CD1c-positive myeloid dendritic cell (primary cell): Measurements from ENCODE around the gene PPFIBP1.
"Not testable (repeated sequence)": the region's sequence is repeated elsewhere in the genome, so short reads cannot be mapped to it uniquely, and the experiment has no call there.

ENCODE experiments used
- DNase-seq: peaks from one replicate; pipeline ENCODE4 v3.0.0-alpha.2; 2016; ENCODE audit errors: extremely low spot score

Gene PPFIBP1

DNA sequence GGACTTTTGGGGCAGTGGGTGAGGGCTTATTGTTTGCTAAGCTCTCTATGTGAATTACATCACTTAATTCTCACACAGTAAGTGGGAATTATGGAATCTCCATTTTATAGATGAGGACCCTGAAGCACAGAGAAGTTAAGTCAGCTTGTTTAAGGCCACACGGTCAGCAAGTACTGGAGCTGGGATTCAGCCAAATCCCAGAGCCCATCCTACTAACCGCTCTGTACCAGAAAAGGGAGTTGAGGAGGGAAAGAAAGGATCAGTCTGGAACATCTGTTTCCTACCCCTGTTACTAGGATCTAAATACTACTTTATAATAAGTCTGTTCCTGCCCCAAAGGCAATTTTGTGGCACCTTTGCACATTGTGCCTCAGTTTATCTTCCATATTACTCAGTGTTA is 42.6 kb downstream of the PPFIBP1 start:
- no peak for DNase-seq

DNA sequence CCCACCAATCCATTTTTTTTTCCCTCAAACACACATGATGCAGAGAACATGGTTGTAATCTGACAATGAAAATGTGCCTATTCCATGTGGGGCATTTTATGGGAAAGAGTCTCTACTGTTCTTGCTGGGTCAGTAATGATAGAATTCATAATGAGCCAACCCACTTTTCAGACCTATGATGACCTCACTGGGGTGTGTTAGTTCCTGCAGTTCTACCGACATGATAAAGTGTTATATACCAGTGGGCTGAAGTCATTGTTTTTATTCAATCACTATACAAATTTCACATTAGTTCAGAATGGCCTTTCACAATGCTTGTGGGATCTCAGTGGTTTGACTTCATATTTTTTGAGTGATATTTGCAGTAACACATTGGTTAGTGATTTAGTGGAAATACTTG is 47.5 kb downstream of the PPFIBP1 start:
- DNase-seq: no peak

DNA sequence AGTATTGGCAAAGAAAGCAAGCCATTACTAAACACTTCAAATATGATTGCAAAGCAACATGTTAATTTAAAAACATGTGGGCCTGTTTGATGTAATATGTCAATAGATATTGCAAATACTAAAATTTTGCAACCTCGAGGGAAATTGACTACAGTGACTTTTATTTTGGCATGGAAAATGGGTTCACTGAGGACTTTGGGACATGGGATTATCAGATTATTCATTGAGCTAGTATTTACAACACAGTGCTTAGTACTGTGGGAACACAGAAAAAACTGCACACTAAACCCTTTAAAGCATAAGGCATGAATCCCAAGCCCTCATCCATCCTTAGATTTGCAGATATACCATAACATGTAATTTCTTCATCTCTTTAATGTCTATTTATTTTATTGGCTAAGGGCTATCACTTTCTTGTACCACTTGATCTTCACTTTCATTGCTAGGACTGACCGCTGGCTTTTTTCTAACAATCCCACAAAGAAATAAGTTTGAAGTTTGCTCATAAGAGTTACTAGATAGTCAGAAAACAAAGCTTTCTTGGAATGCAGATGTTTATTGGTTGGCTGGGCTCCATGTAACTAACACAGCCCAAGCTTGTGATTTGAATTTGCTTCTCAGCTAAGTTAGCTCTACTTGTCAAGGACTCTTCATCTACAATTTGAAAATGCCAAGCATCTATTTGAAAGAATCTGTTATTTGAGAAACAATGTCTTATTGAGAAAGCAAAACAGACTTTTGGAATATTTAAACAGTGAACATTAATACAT is 48.7 kb downstream of the PPFIBP1 start:
- DNase-seq: no peak

DNA sequence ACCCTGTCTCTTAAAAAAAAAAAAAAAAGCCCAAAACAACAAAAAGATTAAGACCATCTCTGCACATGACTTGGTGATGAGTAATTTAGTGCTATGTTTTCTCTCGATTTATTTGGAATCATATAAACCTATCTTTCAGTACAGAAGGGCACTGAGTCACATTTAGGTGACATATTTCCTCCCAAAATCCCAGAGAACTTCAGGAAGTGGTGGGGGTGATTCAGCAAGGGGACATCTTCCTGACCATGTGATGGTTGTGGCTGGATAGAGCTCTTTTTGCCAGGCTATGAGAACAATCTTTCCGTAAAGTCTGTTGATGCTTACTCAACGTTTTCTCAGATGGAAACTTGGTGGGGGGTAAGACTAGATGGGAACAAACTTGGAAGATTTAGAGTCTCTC is 50.0 kb downstream of the PPFIBP1 start:
- DNase-seq: no peak

DNA sequence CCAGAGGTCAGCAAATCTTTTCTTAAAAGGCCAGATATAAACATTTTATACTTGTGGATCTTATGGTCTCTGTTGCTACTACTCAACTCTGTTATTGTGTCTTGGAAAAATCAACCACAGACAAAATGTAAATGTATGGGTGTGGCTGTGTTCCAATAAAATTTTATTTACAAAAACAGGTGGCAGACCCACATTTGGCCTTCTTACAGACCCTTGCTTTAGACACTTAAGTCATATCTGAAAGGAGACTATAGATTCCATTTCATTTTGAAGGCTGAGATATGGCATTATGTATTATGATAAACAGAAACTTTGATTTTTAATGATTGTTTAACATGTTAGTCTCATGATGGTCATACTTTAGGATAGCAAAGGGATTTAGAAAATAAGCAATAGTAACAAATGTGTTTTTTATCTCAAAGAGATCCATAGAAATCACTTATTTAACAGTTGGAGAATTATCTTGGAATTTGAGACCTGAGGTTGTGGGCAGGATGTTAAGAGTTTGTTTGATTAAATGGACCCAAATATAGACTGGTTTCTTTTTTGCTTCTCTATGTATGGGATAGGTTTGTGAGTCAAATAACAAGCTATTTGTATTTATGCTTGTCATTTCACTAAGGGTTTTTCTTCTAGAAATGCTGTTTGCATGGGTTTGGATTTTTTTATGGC is 51.2 kb downstream of the PPFIBP1 start:
- DNase-seq: no peak

DNA sequence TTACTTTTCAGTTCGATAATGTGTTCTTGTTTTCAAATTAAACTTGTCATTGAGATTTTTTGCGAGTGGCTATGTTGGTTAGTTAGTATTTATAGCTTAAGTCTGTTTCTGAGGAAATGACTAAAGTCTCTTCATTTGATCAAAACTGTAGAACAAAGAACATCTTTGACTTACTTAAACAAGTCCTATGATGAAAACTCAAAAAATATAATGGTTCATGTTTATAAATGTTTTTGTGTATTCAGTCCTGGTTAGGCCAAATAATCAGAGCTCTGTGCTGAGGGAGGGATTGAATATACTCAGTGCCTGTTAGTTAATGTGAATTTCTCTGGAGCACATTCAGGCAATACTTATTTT is 51.7 kb downstream of the PPFIBP1 start:
- no peak for DNase-seq

DNA sequence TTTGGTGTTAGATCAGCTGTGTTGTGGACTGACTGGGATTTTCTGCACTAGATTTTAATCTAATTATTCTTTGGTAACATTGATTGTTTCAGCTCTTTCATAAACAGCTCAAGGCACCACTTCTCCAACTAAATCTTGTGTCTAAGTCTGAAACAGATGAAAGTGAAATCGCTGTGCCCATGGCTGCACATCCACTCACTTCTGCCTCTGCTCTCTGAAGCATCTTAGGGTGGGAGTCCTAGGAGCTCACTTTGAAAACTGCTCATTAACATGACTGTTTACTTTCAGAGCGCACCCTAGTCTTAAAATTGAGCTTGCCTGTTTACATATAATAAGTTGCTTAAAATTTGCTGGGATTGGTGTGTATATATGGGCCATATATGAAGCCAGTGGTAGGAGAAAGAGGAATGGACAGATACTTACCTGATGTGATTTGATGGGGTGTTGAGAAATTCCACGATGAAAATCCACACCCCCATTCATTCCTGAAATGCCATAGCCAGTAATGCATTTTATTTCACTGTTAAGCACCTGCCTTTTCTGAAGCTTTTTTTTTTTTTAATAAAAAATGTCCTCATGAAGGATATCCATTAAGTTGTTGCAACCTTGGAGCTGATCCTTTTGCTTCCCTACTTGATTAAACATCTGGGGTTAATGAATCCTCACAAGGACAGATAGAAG is 52.8 kb downstream of the PPFIBP1 start:
- no peak for DNase-seq

DNA sequence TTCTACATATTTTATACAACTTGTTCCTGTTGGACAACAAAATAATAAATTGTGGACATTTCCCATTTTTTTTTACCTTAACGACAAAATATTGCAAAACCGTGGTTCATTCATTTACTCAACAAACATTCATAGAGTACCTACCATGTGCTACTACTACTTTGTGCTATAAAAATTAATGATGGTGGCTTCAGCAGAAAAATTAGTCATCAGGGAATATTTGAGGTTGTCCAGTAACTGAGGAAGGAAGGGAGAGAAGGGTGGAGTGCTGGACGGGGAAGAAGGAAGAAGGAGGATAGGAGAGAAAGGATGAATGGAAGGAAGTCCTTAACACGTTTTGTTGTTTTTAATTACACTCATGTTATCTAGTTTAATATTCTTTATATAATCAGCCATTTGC is 53.7 kb downstream of the PPFIBP1 start:
- no peak for DNase-seq

DNA sequence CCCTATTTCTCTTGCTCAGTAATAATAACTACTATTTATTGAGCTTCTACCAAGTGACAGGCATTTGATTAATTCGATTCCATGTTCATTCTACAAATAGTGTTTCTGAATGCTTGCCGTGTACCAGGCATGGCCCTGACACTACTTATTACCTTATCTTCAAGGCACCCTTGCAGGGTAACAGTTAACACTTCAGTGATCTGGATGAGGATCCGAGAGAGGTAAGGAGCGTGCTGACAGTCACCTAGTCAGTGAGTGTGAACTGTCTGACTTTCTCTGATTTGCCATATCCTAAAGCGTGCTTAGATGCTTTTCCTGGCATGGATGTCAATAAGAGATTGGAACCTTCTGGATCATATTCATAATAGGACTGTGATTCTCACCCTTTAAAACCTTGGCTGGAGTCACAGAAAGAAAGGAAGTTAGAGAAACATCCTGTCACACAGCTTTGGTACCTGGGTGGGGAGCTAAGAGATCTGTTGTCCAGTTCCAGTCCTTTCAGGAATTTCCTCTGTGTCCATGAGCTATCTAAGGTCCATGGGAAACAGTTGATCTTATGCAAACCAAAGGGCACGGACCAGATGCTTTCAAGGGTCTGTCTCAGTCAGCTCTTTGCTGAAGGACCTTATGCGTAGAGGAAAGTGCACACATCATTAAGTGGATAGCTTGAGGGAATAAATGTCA is 54.8 kb downstream of the PPFIBP1 start:
- no peak for DNase-seq

DNA sequence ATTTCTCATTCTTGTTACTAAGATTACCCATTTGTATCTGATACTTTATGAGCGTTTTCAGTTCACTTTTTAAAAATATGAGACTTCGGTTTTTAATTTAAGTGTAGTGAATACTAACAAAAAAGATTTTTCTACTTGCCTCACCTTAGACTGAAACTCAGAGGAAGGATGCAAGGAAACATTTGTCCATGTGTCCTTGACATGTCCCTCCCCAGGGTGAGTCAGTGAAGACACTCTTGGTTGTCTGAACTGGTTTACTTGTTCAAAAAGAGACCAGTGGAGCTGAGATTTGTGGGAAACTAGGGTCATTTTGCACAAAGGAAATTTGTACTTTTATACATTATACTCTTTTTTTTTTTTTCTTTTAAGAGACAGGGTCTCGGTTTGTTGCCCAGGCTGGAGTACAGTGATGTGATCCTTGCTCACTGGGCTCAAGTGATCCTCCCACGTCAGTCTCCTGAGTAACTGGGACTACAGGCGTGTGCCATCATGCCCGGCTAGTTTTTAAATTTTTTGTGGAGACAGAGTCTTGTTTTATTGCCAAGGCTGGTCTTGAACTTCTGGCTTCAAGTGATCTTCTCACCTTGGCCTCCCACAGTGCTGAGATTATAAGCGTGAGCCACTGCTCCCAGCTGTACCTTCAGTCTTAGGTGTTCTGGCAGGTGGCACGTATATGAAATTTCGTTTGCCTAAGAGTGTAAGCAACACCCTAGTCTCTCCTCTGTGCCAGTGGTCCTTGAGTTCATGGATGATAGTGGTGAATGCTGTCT is 56.7 kb downstream of the PPFIBP1 start:
- no peak for DNase-seq

DNA sequence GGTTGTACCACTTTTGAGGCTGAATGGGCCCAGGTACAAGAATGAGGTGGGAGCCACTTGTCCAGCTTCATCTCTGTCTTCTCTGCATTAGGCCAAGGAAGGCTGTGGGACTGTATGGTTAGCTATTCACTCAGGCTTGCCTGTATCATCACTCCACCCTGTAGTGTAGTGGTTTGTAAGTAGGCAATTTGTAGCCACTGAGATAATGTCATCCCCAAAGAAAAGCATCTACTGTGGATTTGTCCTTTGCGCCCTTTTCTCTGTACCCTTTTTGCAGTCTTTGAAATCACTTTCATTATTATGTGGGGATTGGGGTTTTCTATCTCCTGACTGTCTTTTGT is 57.3 kb downstream of the PPFIBP1 start:
- not testable (repeated sequence) for DNase-seq

DNA sequence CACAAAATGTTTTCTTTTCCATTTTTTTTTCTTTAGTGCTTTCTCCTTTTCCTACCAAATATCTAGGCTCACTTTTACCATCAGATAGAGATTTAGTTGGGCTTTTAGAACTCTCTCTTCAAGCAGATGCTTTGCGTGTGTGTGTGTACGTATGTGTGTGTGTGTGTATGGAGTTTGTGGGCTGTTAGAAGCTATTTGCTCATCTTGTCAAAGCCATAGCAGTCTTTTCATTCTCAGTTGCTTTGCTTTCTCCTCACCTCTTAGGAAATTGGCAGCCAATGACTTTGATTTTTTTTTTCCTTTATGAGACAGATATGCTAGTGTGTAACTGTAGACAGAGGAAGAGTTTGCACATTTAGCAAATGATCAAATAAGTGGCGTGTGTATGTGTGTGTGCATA is 57.8 kb downstream of the PPFIBP1 start:
- not testable (repeated sequence) for DNase-seq

DNA sequence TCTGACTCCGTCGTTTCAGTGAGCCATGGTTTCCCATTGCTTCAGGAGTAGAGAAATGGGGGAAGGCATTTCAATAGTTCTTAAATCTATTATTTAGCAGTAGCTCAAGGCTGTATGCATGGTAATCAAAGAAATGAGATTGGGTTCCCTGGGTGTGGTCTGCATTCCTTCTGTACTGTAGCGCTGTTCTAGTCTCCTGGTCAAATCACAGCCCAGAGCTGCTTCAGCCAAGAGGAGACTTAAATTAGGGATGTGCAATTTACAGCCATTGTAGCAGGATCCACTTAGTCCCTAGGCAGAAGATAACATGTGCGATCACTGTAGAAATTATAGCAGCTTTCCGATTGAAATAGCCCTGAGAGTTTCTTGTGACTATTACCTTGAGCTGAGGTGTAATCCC is 58.4 kb downstream of the PPFIBP1 start:
- DNase-seq: not testable (repeated sequence)

DNA sequence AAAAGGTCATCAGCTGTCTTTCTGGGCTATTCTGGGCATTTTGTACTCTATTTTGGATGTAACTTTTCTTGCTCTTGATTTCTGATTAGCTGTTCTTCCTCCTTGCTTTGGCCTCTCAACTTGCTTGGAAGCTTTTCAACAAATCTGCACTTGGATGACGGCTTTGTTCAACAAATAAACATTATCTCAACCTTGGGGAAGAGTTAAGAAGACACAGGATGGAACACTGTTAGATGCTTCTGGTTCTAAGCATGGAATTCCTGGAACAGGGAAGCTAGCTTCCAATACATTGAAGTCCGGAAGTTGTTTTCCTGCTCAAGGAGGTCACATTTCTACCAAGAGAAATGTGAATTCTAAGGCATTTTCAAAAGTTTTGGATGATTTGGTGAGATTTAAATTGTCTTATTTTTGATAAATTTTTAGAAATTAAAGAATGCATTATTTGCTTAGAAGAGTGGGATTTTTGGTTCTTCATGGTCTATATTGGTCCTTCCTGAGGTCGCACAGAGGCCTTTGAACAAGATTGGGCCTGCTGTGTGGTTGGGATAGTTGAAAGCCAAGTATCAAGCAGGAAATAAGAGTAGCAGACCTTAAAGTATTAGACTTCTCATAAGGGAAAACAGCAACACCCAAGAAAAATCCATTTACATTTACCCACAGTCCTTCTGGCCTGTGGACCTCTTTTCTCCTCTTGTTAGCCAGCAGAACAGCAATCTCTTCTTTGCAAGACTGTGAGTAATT is 59.2 kb downstream of the PPFIBP1 start:
- DNase-seq: no peak

DNA sequence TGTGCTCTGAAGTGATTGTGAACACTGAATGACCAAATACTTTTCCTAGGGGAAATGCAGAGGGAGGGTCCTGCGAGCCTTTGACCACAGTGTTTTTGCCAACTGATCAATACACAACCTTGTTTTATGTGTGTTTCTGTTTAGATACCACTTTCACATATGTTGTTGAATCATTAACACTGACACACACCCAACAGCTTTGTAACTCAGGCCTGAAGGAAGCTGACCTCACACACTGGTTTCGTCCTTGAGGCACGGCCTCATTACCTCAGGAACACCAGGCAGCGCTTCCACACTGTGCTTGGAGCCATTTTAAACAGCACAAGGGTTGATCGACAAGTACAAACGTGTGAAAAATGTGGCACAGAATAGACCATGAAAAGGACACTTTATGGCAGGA is 60.0 kb downstream of the PPFIBP1 start:
- no peak for DNase-seq

DNA sequence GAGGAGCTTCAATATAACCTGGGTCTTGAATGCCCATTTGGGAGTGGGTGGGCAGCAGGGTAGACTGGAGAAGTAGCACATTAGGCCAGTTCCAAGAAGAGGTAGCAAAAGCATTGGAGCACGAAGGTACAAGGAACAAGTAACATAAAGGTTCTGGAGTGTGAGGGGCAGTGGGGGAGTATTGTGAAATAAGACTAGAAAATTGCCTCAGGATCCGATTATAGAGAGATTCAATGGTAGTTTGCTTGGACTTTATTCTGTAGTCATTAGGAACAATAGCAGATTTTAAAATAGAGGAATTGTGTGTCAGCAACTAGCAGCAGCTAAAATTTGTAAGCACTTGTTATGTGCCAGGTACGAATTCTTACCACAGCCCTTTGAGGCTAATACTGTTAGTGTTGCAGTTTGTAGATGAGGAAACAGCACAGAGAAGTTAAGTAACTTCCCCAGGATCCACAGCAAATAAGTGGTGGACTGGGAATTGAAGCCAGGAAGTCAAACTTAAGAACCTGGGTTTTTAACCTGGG is 61.8 kb downstream of the PPFIBP1 start:
- no peak for DNase-seq

DNA sequence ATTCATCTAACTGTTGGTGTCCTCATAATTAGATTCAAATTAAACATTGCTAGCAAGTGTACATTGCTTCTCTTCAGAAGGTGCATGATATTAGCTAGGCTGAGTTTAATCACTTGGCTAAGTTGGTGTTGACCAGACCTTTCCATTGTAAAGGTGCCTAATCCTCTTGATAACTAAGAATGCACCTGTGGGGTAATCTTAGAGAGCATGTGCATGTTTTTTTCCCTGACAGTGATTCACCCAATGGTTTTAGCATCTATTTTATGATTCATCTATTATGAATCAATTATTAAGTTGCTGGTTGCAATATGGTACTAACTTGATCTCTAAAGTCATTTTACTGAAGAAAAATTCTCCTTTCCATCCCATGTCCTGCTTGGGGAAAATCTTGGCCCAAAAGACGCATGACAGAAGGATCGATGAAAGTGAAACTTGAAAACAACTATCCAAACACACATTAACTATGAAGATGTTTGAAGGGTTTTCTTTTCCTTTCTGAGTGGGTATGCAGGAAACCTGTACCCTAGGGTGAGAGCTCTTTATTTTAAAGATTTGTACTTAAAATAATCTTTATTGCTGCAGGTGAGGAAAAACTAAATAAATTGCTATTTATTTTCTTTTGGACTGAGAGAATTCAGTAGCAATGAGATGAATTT is 64.2 kb downstream of the PPFIBP1 start:
- not testable (repeated sequence) for DNase-seq

DNA sequence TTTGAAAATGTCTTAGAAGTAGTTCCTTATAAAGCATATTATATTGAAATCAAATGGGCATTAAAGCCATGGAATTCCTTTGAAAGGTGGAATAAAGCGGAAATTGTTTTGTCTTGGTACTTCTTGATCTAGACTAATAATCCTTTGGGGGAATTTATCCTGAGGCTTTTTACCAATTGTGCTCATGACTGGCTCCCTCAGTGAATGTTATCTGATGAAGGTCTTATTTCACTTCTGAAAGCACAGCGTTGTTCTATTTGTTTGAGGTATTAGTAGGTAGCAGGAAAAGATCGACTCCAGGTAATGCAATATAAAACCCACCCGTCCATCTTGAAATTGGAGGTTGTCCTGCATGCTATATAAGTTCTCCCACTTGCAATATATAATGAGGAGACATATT is 64.8 kb downstream of the PPFIBP1 start:
- DNase-seq: no peak

DNA sequence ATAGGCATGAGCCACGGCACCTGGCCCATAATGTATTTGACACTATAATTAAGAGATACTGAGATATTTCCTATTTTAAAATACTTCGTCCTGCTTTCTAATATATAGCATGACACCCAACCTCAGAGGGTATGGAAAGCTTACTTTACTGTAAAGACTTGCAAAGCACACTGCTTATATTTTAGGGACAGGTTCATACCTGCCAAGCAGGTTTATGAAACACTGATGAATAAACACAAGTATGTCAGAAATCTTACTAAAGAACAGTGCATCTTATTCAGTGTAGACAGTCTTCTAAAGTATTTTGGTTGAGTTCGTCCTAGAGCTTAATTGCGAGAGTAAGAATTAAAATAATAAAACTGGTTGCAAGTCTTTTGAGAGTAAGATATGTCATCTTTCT is 65.4 kb downstream of the PPFIBP1 start:
- DNase-seq: no peak

DNA sequence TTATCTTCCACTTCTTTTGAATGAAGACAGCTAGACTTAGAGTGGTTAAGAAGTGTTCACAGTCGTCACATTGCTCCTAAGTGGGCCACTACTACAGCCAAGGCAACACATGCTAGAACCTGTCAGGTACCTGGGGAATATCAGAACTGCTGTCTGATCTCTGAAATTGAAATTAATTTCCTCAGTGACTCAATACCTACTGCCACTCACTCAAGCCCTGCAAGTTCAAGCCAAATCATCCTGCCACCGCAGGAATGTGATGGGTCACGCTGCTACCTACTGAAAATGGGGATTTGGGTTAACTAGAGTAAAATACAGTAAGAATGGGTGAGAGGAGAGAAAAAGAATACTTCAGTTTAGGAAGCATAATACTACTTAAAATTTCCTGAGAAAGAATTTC is 67.7 kb downstream of the PPFIBP1 start:
- DNase-seq: not testable (repeated sequence)
